ENCODE results near the gene SLC25A34. TPM values are rescaled to one million over a fixed set of nuclear protein-coding genes. Genes with fewer than 3 reads are reported as not detected.
A peak's percentile ranks its signal among the peaks of the same experiment; 100 is the strongest.

SLC25A34 gene
- total RNA-seq (ENCODE audit: low replicate concordance): 0.54 and 0.65 TPM in 2 replicates

GRCh38 chr1:15736038-15736891 is at the start of gene SLC25A34:
SLC25A34 (plus strand) TSS chr1:15736258; CDS start chr1:15736486, 228 bp downstream.
- TF ChIP-seq CTCF (IDR thresholded peaks at IDR 0.05; ENCODE audit: insufficient read depth, low read length): no peak
- DNase-seq (ENCODE audit: low read depth): no peak
- no peak within 1 kb of the TSS for H3K4me3 ChIP-seq (ENCODE audit: low read depth, low read length)

GRCh38 chr1:15687446-15687845 is 48.6 kb upstream of the SLC25A34 start:
- H3K4me3 ChIP-seq (ENCODE audit: low read depth, low read length): no peak overlapping the region
- no peak for DNase-seq (ENCODE audit: low read depth)
- TF ChIP-seq CTCF (IDR thresholded peaks at IDR 0.05; ENCODE audit: insufficient read depth, low read length): no peak

- no peak for TF ChIP-seq CTCF (IDR thresholded peaks at IDR 0.05; ENCODE audit: insufficient read depth, low read length)
- no peak overlapping the region for H3K4me3 ChIP-seq (ENCODE audit: low read depth, low read length)
- DNase-seq (ENCODE audit: low read depth): no peak
Observed at GRCh38 chr1:15690317-15690716, 45.7 kb upstream of the SLC25A34 start.

- no peak overlapping the region for H3K4me3 ChIP-seq (ENCODE audit: low read depth, low read length)
- no peak for TF ChIP-seq CTCF (IDR thresholded peaks at IDR 0.05; ENCODE audit: insufficient read depth, low read length)
- DNase-seq (ENCODE audit: low read depth): peak; percentile 59
Observed at GRCh38 chr1:15691434-15692032, 44.5 kb upstream of the SLC25A34 start.

GRCh38 chr1:15692121-15692682 is 43.9 kb upstream of the SLC25A34 start:
- DNase-seq (ENCODE audit: low read depth): peak; percentile 26
- no peak for TF ChIP-seq CTCF (IDR thresholded peaks at IDR 0.05; ENCODE audit: insufficient read depth, low read length)
- H3K4me3 ChIP-seq (ENCODE audit: low read depth, low read length): no peak overlapping the region

GRCh38 chr1:15693371-15693770 is 42.7 kb upstream of the SLC25A34 start:
- H3K4me3 ChIP-seq (ENCODE audit: low read depth, low read length): no peak overlapping the region
- DNase-seq (ENCODE audit: low read depth): no peak
- no peak for TF ChIP-seq CTCF (IDR thresholded peaks at IDR 0.05; ENCODE audit: insufficient read depth, low read length)

Data from fibroblast of the aortic adventitia (primary cell).